ENCODE measurements around the gene MTHFD2L. TPM values are rescaled to one million over a fixed set of nuclear protein-coding genes. Genes with fewer than 3 reads are reported as not detected.
"Not testable (repeated sequence)": the region's sequence is repeated elsewhere in the genome, so short reads cannot be mapped to it uniquely, and the experiment has no call there.

Gene MTHFD2L
- total RNA-seq, 1 donor, result 15.0 TPM

DNA sequence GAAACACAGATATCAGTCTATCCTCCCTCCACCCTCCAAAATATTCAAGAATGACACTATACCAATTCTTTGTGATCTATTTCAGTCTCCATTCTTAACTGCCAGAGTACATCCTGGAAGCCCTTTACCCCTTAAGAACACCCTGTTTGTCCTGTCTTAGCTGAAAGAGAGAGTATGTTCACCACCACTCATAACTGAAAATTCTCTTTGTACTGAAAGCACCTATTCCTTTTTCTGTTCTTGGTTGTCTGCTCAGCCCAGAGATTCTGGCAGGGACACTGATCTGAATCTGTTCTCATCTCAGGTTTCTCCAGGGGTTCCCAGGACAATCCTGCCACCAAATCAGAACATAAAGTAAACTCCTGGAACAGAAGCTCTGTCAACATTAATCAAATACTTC is 181.6 kb downstream of the MTHFD2L start:
- H3K4me3 ChIP-seq (ENCODE audit: low read depth, low read length), result no peak overlapping the region
- TF ChIP-seq, protein P1, sequence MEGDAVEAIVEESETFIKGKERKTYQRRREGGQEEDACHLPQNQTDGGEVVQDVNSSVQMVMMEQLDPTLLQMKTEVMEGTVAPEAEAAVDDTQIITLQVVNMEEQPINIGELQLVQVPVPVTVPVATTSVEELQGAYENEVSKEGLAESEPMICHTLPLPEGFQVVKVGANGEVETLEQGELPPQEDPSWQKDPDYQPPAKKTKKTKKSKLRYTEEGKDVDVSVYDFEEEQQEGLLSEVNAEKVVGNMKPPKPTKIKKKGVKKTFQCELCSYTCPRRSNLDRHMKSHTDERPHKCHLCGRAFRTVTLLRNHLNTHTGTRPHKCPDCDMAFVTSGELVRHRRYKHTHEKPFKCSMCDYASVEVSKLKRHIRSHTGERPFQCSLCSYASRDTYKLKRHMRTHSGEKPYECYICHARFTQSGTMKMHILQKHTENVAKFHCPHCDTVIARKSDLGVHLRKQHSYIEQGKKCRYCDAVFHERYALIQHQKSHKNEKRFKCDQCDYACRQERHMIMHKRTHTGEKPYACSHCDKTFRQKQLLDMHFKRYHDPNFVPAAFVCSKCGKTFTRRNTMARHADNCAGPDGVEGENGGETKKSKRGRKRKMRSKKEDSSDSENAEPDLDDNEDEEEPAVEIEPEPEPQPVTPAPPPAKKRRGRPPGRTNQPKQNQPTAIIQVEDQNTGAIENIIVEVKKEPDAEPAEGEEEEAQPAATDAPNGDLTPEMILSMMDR (IDR thresholded peaks at IDR 0.05; ENCODE audit: insufficient read depth, low read length), result no peak
- no peak for DNase-seq (ENCODE audit: low read depth)

DNA sequence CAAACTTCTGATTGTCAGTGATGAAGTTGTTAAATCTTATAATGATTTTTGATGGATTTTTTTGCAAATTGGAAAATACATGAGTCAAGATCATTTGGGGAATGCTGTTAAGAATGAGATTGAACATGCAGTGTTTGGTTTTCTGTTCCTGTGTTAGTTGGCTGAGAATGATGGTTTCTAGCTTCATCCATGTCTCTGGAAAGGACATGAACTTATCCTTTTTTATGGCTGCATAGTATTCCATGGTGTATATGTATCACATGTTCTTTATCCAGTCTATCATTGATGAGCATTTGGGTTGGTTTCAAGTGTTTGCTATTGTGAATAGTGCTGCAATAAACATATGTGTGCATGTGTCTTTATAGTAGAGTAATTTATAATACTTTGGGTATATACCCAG is 182.5 kb downstream of the MTHFD2L start:
- not testable (repeated sequence) for H3K4me3 ChIP-seq (ENCODE audit: low read depth, low read length); DNase-seq (ENCODE audit: low read depth)

DNA sequence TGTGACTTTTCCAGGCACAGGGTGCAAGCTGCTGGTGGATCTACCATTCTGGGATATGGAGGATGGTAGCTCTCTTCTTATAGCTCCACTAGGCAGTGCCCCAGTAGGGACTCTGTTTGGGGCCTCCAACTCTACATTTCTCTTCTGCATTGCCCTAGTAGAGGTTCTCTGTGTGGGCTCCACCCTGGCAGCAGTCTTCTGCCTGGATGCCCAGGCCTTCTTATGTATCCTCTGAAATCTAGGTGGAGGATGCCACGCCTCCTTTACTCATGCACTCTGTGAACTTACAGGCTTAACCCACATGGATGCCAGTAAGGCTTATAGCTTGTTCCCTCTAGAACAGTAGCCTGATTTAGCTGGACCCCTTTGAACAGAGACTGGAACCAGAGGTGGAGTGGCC is 186.1 kb downstream of the MTHFD2L start:
- TF ChIP-seq, protein P1 (IDR thresholded peaks at IDR 0.05; ENCODE audit: insufficient read depth, low read length), result no peak
- H3K4me3 ChIP-seq (ENCODE audit: low read depth, low read length), result no peak overlapping the region
- DNase-seq (ENCODE audit: low read depth), result no peak

Other genes with a start within 250 kb of the MTHFD2L start
- gene PF4, start 176.1 kb upstream of the MTHFD2L start, total RNA-seq (ENCODE audit: low replicate concordance), result not detected in 2 replicates
- not detected in 2 replicates for gene PPBP, start 169.9 kb upstream of the MTHFD2L start, total RNA-seq (ENCODE audit: low replicate concordance)
- gene CXCL5, start 159.4 kb upstream of the MTHFD2L start, total RNA-seq (ENCODE audit: low replicate concordance), result 0.36 and 2.2 TPM in 2 replicates
- gene CXCL3, start 119.4 kb upstream of the MTHFD2L start, total RNA-seq (ENCODE audit: low replicate concordance), result 0.09 TPM in 1 of 2 replicates, not detected in the other
- 1.1 and 1.9 TPM in 2 replicates for gene CXCL2, start 58.9 kb upstream of the MTHFD2L start, total RNA-seq (ENCODE audit: low replicate concordance)
- gene EPGN, start 150.4 kb downstream of the MTHFD2L start, total RNA-seq (ENCODE audit: low replicate concordance), result 0.90 TPM in 1 of 2 replicates, not detected in the other
- gene EREG, start 207.0 kb downstream of the MTHFD2L start, total RNA-seq (ENCODE audit: low replicate concordance), result 15.0 TPM in 1 of 2 replicates, not detected in the other